ENCODE results near the gene SRGAP1. TPM values are rescaled to one million over a fixed set of nuclear protein-coding genes. Genes with fewer than 3 reads are reported as not detected.

Gene SRGAP1
- total and polyA plus RNA-seq, 2 of the 13 experiments (the other 11 are each of a cell fraction or from before 2014, with no cell fraction given), result 1.6 to 3.4 TPM

DNA sequence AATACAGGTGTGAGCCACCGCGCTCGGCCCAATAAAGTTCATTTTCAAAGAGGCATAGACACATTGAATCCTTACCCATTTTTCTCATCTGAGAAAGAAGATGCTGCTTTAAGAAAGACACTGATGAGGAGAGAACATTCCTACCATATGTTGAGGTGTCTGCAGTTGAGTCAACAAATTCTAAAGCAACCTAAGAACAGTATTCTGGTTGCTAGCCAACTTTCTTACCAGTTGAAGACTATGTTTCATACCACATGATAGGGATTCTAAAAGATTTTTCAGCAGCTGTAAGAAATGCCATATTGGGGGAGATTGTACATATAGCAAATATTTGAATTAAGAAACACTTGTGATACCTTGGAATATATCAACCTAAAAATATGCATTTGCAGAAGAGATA lies 160.1 kb downstream of the SRGAP1 start (continued):
- TF ChIP-seq, protein P1, sequence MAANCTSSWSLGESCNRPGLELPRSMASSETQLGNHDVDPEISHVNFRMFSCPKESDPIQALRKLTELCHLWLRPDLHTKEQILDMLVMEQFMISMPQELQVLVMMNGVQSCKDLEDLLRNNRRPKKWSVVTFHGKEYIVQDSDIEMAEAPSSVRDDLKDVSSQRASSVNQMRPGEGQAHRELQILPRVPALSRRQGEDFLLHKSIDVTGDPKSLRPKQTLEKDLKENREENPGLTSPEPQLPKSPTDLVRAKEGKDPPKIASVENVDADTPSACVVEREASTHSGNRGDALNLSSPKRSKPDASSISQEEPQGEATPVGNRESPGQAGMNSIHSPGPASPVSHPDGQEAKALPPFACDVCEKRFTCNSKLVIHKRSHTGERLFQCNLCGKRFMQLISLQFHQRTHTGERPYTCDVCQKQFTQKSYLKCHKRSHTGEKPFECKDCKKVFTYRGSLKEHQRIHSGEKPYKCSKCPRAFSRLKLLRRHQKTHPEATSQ (CRISPR knock-in tag; IDR thresholded peaks at IDR 0.05; ENCODE audit: borderline replicate concordance), result no peak
- TF ChIP-seq GTF3A (CRISPR knock-in tag; conservative IDR thresholded peaks at IDR 0.05) (no peak), TEAD2 (CRISPR knock-in tag; IDR thresholded peaks at IDR 0.05) (no peak), HIVEP1 (CRISPR knock-in tag; IDR thresholded peaks at IDR 0.05) (no peak), RBAK (CRISPR knock-in tag; IDR thresholded peaks at IDR 0.05) (no peak)

DNA sequence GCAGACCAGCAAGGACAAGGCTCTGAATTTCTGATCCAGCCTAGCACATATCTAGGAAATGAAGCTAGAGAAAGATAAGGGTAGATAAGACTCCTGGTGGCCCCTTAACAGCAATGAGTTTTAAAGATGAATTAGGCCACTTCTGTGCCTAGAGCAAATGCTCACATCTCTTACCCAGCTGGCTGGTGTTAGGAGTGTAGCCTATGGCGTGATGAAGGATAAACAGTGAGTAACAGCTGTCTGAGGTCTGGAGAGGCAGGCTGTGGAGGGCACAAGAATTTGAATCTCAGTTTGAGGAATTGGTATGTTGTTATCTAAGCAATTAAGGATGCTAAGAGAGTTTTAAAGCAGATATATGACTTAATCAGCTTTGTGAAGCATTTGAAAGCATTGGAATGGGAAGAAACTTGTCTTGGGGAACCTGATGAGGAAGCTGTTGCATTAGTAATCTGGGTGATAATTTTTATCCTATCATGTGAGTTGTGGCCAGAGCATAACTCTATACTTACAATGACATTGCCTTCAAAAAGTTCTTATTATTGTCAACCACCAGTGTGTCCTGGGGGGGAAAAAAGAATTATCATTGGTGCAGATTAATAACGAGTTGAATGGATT lies 161.8 kb downstream of the SRGAP1 start:
- CTCF ChIA-PET (ENCODE audit: low intra/inter-chr PET ratio, low total read pairs), result no interaction called here
- TF ChIP-seq, protein P2, sequence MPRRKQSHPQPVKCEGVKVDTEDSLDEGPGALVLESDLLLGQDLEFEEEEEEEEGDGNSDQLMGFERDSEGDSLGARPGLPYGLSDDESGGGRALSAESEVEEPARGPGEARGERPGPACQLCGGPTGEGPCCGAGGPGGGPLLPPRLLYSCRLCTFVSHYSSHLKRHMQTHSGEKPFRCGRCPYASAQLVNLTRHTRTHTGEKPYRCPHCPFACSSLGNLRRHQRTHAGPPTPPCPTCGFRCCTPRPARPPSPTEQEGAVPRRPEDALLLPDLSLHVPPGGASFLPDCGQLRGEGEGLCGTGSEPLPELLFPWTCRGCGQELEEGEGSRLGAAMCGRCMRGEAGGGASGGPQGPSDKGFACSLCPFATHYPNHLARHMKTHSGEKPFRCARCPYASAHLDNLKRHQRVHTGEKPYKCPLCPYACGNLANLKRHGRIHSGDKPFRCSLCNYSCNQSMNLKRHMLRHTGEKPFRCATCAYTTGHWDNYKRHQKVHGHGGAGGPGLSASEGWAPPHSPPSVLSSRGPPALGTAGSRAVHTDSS (CRISPR knock-in tag; conservative IDR thresholded peaks at IDR 0.05), result no peak

More for the DNA sequence above, 161.8 kb downstream of the SRGAP1 start:
- no peak overlapping the region for H3K4me3 ChIP-seq (replicated peaks in 1 of 3; ENCODE audit: insufficient read depth in 1 of 3, low read depth in 2 of 3, low read length in 3 of 3)
- no peaks in the 10 kb centered on the region for H3K27me3 ChIP-seq (ENCODE audit: control insufficient read depth in 1 of 2, insufficient read depth in 2 of 2, low read length in 2 of 2)
- H3K36me3 ChIP-seq (replicated peaks in 1 of 2; ENCODE audit: control insufficient read depth in 1 of 2, insufficient read depth in 2 of 2, low read length in 2 of 2), result no peaks in the 10 kb centered on the region
- no peak overlapping the region for H2AFZ ChIP-seq (ENCODE audit: low read length)
- in situ Hi-C loops (cut with HindIII; ENCODE audit: extremely low pct_ligation_motif_present, low pct_unique_long_range_greater_than_20kb) (no loop called here), intact Hi-C loops (cut with micrococcal nuclease; ENCODE audit: unreplicated experiment) (no loop called here)
- no peaks in the 10 kb centered on the region for H4K20me1 ChIP-seq (ENCODE audit: insufficient read depth, low read length)
- H3K27ac ChIP-seq (ENCODE audit: extremely low read length, insufficient read depth, low read length), result no peak overlapping the region
- FAIRE-seq (no peak), ATAC-seq (no peak), DNase-seq (ENCODE audit: low spot score) (no peak)
- H3K9ac ChIP-seq (ENCODE audit: insufficient read depth, low read depth, low read length), result no peak overlapping the region
- H3K9me3 ChIP-seq (ENCODE audit: low read length), result no peaks in the 10 kb centered on the region
- WGBS (ENCODE audit: low lambda C conversion rate), result 63% methylated on average over 2 of the region's 2 CpGs
- no peak overlapping the region for H3K4me2 ChIP-seq (ENCODE audit: low read depth, low read length)
- H3K79me2 ChIP-seq (ENCODE audit: insufficient read depth, low read length), result no peaks in the 10 kb centered on the region
- peaks cover 19% of the 10 kb centered on the region for H3K4me1 ChIP-seq (ENCODE audit: insufficient read depth, low read length)
- no TSS peak for BruUV-seq (replicated peaks)
- POLR2A ChIA-PET, result no interaction called here
